Mesothelial cell of epicardium (in vitro differentiated cells): ENCODE results near the gene CD79A. TPM values are rescaled to one million over a fixed set of nuclear protein-coding genes. Genes with fewer than 3 reads are reported as not detected.
"Not testable (repeated sequence)": the region's sequence is repeated elsewhere in the genome, so short reads cannot be mapped to it uniquely, and the experiment has no call there.

Experiments used
- DNase-seq, 2 experiments: peaks; one replicate each; pipeline ENCODE4 v3.0.0; 2021; ENCODE audit warnings: low spot score in 2 of 2; ENCODE audit not compliant: unreplicated experiment in 2 of 2
- H3K27ac Mint-ChIP-seq: 2 replicates; pipeline ENCODE4 v1.8.0; 2021; ENCODE audit warnings: mixed read lengths
- H3K27me3 Mint-ChIP-seq: 2 replicates; pipeline ENCODE4 v1.8.0; 2021; ENCODE audit warnings: low read depth, mixed read lengths
- H3K36me3 Mint-ChIP-seq: 2 replicates; pipeline ENCODE4 v1.8.0; 2021; ENCODE audit warnings: mixed read lengths
- H3K4me1 Mint-ChIP-seq: 2 replicates; pipeline ENCODE4 v1.8.0; 2021; ENCODE audit warnings: mixed read lengths
- H3K4me3 Mint-ChIP-seq: 2 replicates; pipeline ENCODE4 v1.8.0; 2021; ENCODE audit warnings: mild to moderate bottlenecking, moderate library complexity, mixed read lengths
- H3K9me3 Mint-ChIP-seq: 2 replicates; pipeline ENCODE4 v1.8.0; 2021; ENCODE audit warnings: mixed read lengths
- CTCF ChIP-seq: fragments of 200-600 bp; sonication (generic); IDR thresholded peaks from one replicate; pipeline ENCODE4 v1.5.0; 2021; ENCODE audit warnings: antibody characterized with exemption; ENCODE audit not compliant: unreplicated experiment
- total RNA-seq: library from RNA; stranded (reverse); gene quantifications from 3 replicates; pipeline ENCODE4 v1.2.1, GENCODE V29; 2021

Gene CD79A
- total RNA-seq, 1 donor from 2014 or later: 0.58 TPM

DNA sequence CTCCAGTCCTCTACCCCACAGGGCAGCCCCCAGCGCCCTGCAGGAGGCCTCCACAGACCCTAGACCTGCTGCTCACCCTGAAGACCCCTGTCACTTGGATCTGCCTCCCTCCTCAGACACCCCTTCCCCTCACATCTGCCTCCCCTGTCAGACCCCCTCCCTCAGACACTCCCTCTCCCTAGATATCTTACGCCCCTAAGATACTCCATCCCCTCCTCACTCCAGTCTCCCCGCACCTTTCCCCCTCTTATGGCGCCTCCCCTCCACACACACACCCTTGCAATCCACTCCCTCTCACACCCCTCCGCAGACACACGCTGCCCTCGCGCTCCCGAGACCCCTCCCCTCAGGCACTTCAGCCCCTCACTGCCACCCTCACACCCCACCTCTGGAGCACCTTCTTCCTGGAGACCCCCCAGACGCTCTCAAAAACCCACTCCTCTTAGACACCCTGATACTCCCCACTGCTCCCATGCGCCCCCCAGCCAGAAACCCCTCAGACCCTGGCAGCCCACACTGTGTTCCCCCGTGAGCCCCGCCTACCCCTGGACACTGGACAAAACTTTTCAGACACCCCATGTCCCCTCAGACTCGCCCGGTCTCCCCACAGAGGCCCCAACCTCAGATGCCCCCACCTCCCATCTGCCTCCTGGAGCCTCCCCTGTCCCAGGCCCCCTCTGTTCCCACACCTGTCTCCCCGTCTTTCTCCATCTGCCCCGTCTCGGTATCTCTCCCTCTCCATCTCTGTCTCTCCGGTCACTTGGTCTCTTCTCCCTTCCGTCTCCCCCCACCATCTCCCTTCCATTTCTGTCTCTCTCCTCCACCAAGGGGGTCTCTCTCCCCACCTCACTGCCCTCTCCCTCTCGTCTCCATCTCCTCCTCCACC lies 36.7 kb downstream of the CD79A start:
- H3K27ac Mint-ChIP-seq: no peak overlapping the region
- no peak for DNase-seq
- no peaks in the 10 kb centered on the region for H3K36me3 Mint-ChIP-seq
- H3K4me1 Mint-ChIP-seq: no peaks in the 10 kb centered on the region
- H3K9me3 Mint-ChIP-seq: no peaks in the 10 kb centered on the region
- TF ChIP-seq CTCF: no peak
- H3K27me3 Mint-ChIP-seq: peaks cover 57% of the 10 kb centered on the region
- no peak overlapping the region for H3K4me3 Mint-ChIP-seq

DNA sequence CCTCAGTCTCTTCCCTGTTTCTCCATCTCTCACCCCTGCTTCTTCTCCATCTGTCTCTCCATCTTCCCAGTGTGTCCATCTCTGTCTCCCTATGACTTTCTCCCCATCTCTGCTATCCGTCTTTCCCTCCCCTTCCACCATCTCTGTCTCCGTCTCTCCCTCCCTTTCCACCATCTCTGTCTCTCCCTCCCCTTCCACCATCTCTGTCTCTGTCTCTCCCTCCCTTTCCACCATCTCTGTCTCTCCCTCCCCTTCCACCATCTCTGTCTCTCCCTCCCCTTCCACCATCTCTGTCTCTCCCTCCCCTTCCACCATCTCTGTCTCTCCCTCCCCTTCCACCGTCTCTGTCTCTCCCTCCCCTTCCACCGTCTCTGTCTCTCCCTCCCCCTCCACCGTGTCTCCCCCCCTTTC lies 37.4 kb downstream of the CD79A start:
- H3K27ac Mint-ChIP-seq, H3K36me3 Mint-ChIP-seq, H3K4me1 Mint-ChIP-seq, H3K4me3 Mint-ChIP-seq, DNase-seq, H3K9me3 Mint-ChIP-seq: not testable (repeated sequence)
- H3K27me3 Mint-ChIP-seq: peaks cover 52% of the 10 kb centered on the region

GRCh38 chr19:41915021-41915775 lies 38.1 kb downstream of the CD79A start:
- no peaks in the 10 kb centered on the region for H3K36me3 Mint-ChIP-seq
- H3K27ac Mint-ChIP-seq: no peak overlapping the region
- H3K4me3 Mint-ChIP-seq: no peak overlapping the region
- H3K9me3 Mint-ChIP-seq: no peaks in the 10 kb centered on the region
- H3K4me1 Mint-ChIP-seq: no peaks in the 10 kb centered on the region
- TF ChIP-seq CTCF: no peak
- no peak for DNase-seq
- peaks cover 45% of the 10 kb centered on the region for H3K27me3 Mint-ChIP-seq

DNA sequence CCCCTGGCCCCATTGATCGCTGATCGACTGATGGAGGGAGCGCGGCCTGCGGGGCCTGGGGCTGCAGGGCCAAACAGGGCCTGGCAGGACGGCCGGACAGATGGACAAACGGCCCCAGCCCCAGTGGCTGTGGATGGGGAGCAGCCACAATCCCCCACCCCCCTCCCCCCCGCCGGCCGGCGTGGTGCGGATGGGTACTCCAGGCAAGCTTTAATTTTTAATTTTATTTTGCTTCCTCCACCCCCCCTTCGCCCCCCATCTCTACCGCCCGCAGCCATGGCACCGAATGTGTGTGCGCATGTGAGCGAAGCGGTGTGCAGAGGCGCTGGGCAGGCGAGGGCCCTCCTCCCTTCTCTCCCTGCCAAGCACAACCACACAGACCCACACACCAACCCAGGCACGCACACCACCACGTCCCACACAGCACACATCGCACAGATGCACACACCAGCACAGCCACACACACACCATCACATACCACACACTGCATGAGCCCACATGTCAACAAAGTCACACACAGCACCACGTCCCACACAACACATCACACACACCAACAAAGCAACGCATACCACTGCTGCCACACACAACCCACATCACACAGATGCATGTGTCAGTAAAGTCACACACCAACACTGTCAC lies 38.8 kb downstream of the CD79A start:
- H3K9me3 Mint-ChIP-seq: no peaks in the 10 kb centered on the region

DNA sequence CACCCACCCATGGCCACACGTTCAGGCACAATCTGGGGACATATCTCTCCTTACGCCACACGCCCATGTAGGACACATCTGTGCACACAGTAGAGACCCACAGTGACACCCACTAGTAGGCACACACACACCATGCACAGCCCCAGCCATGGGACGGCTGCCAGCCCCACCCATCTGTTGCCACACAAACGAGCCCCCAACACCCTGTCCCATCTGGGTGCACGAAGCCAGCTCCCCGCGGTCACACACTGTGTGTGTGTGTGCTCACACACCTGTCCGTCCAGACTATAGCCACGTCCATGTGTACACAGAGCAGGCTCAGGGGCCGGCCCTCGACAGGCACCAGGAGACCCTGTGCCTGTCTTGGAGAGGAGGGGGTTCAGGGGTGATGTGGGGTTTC lies 40.6 kb downstream of the CD79A start:
- no peak for DNase-seq
- H3K4me3 Mint-ChIP-seq: no peak overlapping the region
- H3K36me3 Mint-ChIP-seq: no peaks in the 10 kb centered on the region
- no peak for TF ChIP-seq CTCF
- no peaks in the 10 kb centered on the region for H3K9me3 Mint-ChIP-seq
- H3K27ac Mint-ChIP-seq: no peak overlapping the region
- H3K27me3 Mint-ChIP-seq: peaks cover 33% of the 10 kb centered on the region
- no peaks in the 10 kb centered on the region for H3K4me1 Mint-ChIP-seq

More for the DNA sequence above, 38.8 kb downstream of the CD79A start:
- Mint-ChIP-seq H3K4me3 (no peak overlapping the region), H3K27ac (no peak overlapping the region), H3K36me3 (no peaks in the 10 kb centered on the region), H3K27me3 (peaks cover 38% of the 10 kb centered on the region), H3K4me1 (no peaks in the 10 kb centered on the region)
- DNase-seq: no peak
- no peak for TF ChIP-seq CTCF

DNA sequence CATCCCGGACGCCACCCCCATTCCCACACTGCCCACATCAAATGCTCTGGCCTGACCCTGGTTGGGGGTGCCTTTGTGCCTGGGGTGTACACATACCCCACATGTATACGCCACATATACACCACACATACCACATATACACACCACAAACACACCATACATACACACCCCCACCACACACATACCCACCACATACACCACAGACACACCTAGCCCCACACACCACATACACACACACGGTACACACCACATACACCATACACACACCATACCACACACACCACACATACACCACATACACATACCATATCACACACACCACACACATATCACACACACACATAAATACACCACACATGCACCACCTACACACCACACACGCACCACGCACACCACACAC lies 41.0 kb downstream of the CD79A start:
- Mint-ChIP-seq H3K9me3 (no peaks in the 10 kb centered on the region), H3K36me3 (no peaks in the 10 kb centered on the region), H3K4me3 (no peak overlapping the region), H3K4me1 (no peaks in the 10 kb centered on the region), H3K27me3 (peaks cover 33% of the 10 kb centered on the region), H3K27ac (no peak overlapping the region)
- TF ChIP-seq CTCF: no peak
- DNase-seq: no peak
